GM11168 (cell line): ENCODE measurements around the gene FBXO45.
"Not testable (repeated sequence)": the region's sequence is repeated elsewhere in the genome, so short reads cannot be mapped to it uniquely, and the experiment has no call there.

Experiments used
- in situ Hi-C: fragments of 300-500 bp; cut with MboI; formaldehyde crosslinking; loops from one replicate; pipeline ENCODE4 v1.12.0; 2022; ENCODE audit warnings: low sequenced_read_pairs; ENCODE audit not compliant: unreplicated experiment

The FBXO45 gene

DNA sequence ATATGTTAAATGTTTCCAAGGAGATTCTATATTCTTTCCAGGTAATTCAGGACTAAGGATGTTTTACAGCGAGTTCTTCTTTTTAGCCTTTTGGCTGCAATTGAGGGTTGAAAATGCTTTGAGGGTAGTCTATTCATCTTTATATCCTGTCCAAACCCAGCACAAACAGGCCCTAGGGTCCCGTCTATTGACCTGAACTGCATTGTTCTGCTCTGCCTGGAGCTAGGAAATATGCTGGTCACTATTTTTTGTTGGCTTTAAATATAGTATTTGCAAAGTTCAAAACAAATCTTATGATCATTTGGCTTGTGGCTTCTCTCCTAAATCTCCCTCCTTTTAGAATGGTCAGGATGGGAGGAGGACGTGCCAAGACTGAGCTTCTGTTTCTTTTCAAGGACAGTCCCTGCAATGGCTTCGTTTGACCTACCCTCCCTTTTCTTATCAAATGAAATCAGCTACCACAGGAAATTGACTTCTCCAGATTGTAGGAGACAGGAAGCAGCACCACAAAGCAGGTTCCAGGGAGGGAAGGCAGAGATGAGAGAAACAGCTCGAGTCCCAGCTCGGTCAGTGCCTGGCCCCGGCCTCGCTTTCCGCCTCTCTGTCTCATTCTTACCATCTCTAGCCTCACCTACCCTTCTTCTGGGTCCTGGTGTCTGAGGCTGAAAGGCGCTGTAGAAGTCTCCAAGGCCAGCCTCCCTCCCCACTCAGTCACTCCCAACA is 43.5 kb downstream of the FBXO45 start:
- in situ Hi-C loops = loop anchor here (5.0 kb wide), 1 partner anchor 70 kb away; no protein-coding TSS in a partner anchor

DNA sequence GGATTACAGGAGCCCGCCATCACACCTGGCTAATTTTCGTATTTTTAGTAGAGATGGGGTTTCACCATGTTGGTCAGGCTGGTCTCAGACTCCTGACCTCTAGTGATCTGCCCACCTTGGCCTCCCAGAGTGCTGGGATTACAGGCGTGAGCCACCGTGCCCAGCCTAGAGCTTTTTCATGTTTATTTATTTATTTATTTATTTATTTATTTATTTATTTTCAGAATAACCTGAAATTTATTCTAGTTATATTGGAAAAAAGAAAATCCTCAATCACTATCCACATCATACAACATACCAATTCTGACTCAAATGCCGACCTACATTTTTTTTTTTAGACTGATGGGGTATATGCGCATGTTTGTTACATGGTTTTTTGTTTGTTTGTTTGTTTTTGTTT is 46.8 kb downstream of the FBXO45 start:
- in situ Hi-C loops = not testable (repeated sequence)

DNA sequence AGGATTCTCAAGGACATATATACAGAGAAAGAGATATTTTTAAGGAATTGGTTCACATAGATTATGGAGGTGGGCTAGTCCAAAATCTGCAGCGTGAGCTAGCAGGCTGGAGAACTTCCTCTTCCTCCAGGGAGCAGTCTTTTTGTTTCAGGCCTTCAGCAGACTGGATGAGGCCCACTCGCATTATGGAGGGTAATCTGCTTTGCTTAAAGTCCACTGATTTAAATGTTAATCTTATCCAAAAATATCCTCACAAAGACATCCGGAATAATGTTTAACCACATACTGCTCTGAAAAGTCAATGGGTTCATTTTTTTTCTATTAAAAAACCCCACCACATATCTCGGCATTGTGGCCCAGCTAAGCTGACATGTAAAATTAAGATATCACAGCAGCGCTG is 48.8 kb downstream of the FBXO45 start:
- in situ Hi-C loops = no loop called here

DNA sequence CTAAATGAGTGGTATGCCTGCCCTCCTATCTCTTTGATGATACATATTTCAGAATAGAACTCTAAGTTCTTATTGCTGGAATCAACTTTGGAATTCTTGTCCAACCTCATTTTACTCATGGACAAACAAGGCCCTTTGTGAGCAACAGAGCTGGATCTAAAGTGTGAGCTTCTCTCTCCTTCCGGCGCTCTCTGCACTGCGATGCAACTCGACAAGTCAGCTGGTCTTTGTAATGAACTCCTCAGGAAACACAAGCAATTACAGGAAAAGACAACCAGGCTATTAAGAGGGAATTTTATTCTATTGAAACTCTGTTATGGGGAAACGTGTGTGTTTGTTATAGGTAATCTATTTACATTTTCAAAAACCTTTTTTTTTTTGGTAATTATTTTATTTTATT is 50.8 kb downstream of the FBXO45 start:
- in situ Hi-C loops = no loop called here

DNA sequence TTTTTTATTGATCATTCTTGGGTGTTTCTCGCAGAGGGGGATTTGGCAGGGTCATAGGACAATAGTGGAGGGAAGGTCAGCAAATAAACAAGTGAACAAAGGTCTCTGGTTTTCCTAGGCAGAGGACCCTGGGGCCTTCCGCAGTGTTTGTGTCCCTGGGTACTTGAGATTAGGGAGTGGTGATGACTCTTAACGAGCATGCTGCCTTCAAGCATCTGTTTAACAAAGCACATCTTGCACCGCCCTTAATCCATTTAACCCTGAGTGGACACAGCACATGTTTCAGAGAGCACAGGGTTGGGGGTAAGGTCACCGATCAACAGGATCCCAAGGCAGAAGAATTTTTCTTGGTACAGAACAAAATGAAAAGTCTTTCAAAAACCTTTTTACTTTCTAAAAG is 51.2 kb downstream of the FBXO45 start:
- in situ Hi-C loops = not testable (repeated sequence)

DNA sequence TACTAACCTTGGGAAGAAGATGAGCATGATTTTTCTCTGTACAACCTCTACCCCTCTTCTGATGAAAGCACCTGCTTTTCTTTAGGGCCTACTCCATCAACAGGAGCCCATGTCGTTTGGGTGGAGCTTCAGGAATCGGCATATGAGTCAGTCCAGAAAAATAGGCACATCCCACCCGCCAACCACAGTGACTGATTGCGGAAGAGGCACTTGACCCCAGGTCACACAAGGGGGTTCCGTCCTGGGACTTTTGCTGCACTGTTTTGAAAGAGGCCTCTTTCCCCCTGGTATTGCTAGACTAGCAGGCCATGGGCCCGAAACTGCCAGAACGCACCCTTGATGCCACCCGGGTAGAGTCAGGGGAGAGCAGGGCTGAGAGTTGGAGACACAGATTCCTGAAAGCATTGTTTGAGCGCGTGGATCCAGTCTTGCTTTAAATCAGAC is 51.7 kb downstream of the FBXO45 start:
- in situ Hi-C loops = no loop called here

DNA sequence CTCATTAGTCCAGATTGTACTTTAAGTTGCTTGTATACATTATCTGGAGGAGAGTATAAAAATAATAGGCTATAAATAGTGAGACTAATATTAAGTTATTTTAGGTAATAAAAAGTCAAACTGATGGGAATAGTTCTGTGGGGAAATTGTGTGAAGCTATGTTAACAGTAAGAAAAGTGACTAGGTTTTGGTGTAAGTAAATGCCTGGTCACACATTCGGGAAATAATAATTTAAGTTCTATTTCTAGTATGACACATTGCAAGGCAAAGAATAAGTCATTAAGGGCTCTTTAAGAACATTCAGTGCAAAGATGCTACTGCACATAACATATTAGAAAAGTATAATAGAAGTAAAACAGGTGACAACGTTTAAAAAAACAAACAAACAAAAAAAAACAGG is 52.2 kb downstream of the FBXO45 start:
- in situ Hi-C loops = no loop called here

DNA sequence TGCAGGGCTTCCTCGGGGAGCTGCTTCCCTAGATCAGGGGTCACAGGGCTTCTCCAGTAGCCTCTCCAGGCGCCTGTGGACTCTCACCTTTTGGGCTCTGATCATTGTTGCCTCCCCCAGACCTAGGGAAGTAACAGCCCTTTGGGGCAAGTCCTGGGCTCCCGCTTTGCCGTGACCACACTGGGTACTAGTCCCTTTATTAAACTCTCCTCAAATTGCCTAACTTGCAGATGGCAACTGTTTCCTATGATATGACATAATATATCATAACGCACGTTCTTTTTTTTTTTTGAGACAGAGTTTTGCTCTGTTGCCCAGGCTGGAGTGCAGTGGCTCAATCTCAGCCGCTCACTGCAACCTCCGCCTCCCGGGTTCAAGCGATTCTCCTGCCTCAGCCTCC is 53.2 kb downstream of the FBXO45 start:
- in situ Hi-C loops = no loop called here

DNA sequence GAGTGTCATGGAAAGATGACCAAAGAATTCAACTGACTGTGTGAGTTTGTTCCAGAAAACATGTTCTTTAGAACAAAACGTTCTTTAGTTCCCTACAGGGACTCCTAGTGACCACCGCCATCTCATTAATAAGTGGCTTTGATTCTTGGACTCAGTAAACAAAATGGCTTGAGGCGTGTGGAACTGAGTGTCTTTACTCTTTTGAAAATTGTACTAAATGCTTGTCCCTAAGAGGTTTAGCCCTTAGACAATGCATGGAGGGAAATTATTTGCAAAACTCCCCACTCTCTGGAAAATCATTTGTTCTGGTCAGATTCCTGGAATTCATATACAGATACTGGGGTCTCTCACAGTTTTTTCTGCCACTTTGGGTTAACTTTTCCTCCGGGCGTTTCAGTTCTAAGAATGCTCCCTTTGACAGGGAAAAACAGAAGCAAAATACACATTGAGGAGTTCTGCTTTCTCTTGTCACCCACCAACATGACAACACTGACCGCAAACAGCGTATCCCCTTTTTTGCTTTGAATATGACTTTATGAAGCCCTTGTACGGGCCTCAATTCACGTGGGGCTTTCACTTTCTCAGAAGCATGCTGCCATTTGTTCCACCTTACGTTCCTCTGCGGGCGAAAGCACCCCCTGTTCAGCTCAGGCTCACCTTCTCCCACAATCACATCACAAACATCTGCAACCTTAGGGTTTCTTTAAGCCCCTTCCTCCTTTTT is 55.8 kb downstream of the FBXO45 start:
- in situ Hi-C loops = no loop called here

DNA sequence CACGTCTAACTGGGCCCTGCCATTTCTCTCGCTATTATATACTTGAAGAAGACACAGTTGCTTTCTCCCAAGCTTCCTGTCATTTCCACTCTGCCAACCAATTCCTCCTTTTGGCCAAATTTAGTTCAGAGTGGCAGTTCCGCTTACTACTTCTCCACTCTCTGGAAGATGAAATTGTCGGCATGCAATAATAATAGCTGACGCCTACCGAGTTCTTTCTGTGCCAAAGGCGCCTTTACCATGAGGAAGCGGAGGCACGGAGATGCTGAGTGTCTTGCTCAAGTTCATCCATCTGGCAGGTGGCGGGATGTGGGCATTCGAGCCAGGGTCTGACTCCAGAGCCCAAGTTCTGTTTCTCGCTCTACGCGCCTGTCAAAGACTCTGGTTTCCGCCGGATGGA is 56.4 kb downstream of the FBXO45 start:
- in situ Hi-C loops = no loop called here

DNA sequence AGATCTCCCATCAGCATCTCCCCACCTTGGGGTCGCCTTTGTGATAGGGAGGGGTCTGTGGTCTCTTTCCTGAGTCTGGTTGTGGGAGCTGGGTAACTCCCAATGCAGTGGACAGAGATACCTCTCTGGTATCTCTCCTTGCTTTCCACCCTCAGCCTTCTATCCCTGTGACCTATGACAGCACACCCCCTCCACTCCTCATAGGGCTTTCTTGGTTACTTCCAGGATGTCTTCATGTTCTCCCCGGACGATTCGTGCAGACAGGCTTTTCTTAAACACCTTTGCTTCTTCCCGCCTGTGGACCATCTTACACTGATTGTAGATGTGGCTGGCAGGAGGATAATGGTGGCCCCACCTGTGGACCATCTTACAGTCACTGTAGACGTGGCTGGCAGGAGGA is 56.9 kb downstream of the FBXO45 start:
- in situ Hi-C loops = no loop called here

DNA sequence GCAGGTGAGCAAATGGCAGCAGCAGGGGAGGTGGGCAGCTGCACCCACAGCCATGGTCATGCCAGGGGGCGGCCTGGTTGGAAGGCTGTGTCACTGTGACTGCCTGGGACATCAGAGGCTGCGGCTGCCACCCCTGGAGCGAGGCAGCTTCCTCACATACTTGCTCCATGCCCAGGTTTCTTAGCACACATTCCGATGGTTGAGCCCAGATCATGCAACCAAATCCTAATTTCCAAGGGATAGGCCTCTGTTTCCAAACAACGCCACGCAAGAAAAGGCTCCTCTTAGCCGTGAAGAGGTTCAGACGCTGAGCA is 59.4 kb downstream of the FBXO45 start:
- in situ Hi-C loops = no loop called here

DNA sequence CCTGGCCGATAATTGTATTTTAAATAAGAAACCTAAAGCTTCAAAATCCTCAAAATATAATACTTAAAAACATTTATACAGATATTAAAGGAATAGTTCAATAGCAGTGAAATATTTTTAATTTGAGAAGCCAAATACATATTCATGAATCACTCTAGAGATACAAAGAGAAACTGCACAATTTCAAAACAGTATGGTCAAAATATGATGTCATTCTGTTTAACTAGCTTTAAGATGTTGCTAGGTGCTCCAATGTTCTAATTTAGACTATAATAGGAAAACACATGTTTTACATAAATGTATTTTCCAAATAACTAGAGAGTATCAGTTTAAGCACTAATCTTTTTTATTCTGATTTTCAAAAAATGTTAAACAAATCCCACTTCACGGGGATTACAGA is 60.8 kb downstream of the FBXO45 start:
- in situ Hi-C loops = no loop called here

DNA sequence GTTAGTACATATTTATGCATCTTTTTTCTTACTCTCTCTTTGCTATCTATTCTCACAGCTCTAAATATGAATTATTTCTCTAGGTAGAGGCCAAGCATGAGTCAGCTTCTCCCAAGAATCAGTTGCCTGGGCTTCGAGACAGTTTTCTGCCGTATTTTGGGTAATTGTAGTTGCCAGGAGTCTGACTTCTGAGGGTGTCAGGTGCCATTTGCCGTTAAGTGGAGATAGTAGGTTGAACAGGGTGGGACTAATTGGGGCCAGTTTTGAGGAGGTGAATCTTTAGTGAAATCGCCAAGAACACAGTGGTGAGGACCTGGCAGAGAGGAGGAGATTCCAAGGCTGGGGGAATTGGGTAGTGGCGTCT is 63.2 kb downstream of the FBXO45 start:
- in situ Hi-C loops = no loop called here

DNA sequence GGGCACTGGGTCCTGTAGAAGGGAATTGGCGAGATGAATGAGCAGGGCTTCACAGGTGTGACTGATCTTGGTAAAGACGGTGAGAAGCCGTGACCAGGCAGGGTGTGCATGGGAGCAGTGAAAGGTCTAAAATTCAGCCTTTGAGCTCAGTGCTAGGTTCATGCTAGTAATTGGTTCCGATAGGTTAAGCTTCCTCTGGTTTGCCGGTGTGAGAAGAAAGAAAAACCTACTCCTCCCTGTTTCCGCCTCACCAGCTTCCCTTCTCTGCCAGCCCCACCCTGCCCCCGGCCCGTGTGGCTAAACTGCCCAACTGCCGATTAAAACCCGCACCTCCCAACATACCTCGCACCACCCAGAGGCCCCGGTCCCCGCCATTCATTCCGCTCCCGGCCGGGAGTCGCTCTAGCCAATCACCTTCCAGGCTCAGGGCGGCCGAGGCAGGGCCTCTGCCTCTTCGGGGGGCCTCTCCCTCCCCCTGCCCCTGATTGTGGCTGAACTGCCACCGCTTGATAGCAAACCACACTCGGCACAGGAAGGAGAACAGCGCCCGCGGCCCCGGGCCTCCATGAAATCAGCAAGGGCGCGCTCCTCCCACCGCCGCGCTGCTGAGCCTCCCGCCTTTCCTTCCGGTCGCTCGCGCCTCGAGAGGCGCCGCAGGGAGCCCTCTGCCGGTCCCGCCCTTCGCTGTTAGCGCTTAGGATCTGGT is 63.7 kb downstream of the FBXO45 start:
- in situ Hi-C loops = no loop called here

DNA sequence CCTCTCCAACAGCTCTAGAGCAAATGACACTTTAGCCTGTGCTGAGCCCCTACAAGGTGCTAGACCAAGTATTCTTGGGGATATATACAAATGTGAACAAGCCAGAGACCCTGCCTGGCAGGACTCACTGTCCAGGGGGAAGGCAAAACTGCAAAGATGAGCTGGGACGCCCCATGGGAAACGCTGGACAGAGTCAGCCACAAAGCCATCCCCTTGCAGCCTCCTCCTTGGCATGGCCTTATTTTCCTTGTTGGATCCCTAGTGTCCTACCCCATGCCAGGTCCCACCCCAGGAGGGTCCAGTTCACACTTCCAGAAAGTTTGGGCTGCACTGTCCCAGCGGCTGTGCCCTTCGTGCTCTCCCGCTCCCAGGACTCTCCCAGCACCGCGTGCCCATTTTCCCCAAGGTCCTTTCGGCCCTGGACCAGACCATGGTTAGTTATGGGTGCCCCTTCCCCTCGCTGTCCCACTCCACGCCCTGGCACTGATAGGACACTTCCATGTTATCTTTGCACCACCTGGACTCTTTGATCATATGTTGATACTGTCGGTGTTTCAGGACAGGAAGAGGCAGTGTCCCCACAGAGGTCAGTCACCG is 65.2 kb downstream of the FBXO45 start:
- in situ Hi-C loops = no loop called here

DNA sequence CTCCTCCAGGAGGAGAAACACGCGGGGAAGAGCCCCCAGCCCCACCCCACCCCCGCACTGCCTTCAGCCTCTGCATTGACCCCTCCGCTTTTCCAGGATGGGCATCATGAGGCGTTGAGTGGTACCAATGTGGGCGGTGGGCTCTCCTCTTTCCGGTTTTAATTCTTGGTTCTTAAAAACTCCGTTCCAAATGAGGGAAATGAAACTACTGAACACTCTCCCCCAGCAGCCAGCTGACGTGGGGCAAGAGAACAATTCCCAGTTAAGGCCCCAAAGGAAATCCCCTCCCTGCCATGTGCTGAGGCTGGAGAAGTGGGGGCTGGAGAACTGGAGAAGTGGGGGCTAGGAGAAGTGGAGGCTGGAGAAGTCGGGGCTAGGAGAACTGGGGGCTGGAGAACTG is 65.8 kb downstream of the FBXO45 start:
- in situ Hi-C loops = no loop called here

DNA sequence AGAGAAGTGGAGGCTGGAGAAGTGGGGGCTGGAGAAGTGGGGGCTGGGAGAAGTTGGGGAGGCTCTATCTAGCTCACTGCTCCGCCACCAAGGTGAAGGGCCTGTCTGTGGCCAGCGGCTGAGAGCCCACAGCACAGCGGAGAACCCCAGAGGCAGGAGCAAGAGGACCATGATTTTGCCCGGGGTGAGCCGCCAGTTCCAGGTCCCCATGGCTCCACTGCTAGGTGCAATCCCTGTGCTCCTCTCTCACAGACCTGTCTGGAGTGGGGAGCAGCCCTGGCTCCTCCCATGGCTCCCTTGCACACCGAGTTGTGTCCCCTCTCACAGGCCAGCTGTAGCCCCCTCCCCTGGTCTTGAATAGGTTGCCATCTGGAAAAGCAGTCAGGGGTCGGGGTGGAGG is 66.4 kb downstream of the FBXO45 start:
- in situ Hi-C loops = no loop called here

DNA sequence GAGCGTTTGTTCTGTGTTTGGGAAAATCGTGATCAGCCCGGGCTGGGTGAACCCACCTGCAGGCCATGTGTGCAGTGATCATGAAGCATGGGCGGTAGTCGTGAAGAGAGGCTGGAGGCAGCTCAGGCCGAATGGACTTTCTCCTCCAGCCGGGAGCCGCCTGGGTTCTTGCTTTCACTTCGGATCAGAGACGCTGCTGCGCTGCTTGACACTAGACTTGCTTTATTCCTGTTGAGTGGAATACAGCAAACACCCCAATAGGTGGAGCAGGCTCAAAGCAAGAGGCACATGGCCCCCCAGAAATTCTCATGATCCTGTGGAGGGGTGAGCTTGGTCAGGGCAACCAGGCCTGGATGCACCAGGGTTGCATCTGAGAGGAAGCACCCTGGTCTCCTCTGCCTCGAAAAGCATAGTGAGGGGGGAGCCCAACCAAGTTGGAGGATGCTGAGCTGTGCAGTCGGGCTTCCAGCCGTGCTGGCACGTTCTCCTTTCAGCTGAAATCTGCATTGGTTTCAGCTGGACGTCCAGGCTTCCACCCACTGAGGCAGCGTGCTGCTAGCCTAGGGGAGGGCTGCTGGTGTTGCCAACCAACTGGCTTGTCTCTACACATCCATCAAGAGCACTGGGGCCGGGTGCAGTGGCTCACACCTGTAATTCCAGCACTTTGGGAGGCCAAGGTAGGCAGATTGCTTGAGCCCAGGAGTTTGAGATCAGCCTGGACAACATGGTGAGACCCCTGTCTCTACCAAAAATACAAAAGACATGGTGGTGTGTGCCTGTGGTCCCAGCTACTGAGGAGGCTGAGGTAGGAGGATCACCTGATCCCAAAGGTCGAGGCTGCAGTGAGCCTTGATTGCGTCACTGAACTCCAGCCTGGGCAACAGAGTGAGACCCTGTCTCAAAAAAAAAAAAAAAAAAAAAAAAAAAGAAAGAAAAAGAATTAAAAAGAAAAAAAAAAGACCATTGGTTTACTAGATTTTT is 68.2 kb downstream of the FBXO45 start:
- in situ Hi-C loops = no loop called here

DNA sequence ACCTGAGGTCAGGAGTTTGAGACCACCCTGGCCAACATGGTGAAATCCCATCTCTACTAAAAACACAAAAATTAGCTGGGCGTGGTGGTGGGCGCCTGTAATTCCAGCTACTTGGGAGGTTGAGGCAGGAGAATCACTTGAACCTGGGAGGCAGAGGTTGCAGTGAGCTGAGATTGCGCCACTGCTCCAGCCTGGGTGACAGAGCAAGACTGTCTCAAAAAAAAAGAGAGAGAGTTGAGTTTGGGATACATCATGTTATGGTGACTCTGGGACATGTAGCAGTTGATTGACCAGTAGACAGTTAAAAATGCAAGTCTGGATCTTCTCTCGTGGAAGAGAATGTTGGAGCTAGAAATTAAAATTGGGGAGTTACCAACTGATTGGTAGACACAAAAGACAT is 69.5 kb downstream of the FBXO45 start:
- in situ Hi-C loops = not testable (repeated sequence)
